Neural cell (in vitro differentiated cells): ENCODE results near the gene HSF5.
A peak's percentile ranks its signal among the peaks of the same experiment; 100 is the strongest.

Experiments
- EP300 ChIP-seq: fragments of 450-650 bp; conservative IDR thresholded peaks from 2 replicates; pipeline ENCODE4 v1.6.1; 2014; ENCODE audit warnings: antibody characterized with exemption, mild to moderate bottlenecking, moderate library complexity; ENCODE audit not compliant: poor library complexity, severe bottlenecking
- EZH2 ChIP-seq: fragments of 200-600, 300-800 bp; shearing (Covaris generic), sonication (generic); IDR thresholded peaks from 2 replicates; pipeline ENCODE4 v1.6.1; 2014; ENCODE audit warnings: antibody characterized with exemption, low read length, borderline replicate concordance, mild to moderate bottlenecking; ENCODE audit not compliant: insufficient read depth, poor library complexity, severe bottlenecking
- MXI1 ChIP-seq: fragments of 450-650 bp; conservative IDR thresholded peaks from 2 replicates; pipeline ENCODE4 v1.6.1; 2014; ENCODE audit warnings: antibody characterized with exemption, mild to moderate bottlenecking; ENCODE audit not compliant: poor library complexity, severe bottlenecking
- POLR2AphosphoS5 ChIP-seq: IDR thresholded peaks from 2 replicates; pipeline ENCODE4 v1.6.1; 2012
- RAD21 ChIP-seq: fragments of 450-650 bp; conservative IDR thresholded peaks from 2 replicates; pipeline ENCODE4 v1.6.1; 2014; ENCODE audit warnings: antibody characterized with exemption, mild to moderate bottlenecking, moderate library complexity
- REST ChIP-seq: IDR thresholded peaks from 2 replicates; pipeline ENCODE4 v1.6.1; 2012; ENCODE audit warnings: borderline replicate concordance
- TAF1 ChIP-seq: IDR thresholded peaks from 2 replicates; pipeline ENCODE4 v1.6.1; 2012; ENCODE audit warnings: low read depth
- TF ChIP-seq, protein P1 (sequence below): fragments of 450-650 bp; IDR thresholded peaks from 2 replicates; pipeline ENCODE4 v1.5.1; 2014; ENCODE audit warnings: antibody characterized with exemption, mild to moderate bottlenecking, moderate library complexity; ENCODE audit not compliant: poor library complexity, severe bottlenecking

DNA sequence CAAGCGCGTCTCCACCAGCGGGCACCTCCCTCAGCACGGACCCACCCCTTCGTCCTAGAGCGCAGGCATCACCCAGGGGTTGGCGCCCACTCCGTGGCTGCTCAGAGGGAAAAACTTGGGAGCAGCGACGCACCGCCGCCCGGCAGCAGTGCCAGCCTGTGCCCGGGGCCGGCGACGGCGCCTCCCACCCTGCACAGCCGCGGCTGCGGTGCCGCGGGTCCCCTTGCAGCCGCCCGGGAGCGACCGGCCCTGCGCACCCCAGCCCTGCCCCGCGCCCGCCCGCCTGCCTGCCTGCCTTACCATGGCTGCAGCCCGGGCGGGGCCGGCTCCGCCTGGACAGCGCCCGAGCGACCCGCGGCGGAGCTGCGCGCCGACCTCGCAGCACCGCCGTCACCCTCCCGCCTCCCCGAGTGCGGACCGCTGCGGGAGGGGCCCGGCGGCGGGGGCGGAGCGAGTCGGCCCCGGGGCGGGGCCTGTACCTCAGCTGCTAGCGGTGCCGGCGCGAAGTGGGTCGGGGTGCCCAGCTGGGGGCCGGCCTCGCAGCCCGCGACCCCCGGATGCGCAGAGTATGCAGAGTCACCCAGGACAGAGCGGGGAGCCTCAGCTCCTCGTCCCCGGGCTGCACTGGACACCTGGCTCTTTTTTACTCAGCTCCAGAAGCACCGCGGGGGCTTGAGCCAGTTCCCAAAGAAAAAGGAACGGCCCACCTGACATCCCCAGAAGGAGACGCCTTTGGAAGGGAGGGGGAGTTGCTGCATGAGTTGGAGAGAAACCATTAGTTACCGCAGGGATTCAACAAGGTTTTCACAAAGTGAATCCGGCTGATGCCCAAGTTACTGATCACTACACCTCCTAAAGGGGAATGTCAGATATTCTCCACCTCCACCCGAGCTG, 43.7 kb upstream of the HSF5 start:
- TF ChIP-seq, protein P1, sequence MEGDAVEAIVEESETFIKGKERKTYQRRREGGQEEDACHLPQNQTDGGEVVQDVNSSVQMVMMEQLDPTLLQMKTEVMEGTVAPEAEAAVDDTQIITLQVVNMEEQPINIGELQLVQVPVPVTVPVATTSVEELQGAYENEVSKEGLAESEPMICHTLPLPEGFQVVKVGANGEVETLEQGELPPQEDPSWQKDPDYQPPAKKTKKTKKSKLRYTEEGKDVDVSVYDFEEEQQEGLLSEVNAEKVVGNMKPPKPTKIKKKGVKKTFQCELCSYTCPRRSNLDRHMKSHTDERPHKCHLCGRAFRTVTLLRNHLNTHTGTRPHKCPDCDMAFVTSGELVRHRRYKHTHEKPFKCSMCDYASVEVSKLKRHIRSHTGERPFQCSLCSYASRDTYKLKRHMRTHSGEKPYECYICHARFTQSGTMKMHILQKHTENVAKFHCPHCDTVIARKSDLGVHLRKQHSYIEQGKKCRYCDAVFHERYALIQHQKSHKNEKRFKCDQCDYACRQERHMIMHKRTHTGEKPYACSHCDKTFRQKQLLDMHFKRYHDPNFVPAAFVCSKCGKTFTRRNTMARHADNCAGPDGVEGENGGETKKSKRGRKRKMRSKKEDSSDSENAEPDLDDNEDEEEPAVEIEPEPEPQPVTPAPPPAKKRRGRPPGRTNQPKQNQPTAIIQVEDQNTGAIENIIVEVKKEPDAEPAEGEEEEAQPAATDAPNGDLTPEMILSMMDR = no peak
- TF ChIP-seq POLR2AphosphoS5 (peak; percentile 14), TAF1 (no peak), EZH2 (no peak), RAD21 (no peak), MXI1 (no peak), REST (no peak), EP300 (no peak)
